Measurements from ENCODE around the gene NTRK3.

NTRK3 gene

DNA sequence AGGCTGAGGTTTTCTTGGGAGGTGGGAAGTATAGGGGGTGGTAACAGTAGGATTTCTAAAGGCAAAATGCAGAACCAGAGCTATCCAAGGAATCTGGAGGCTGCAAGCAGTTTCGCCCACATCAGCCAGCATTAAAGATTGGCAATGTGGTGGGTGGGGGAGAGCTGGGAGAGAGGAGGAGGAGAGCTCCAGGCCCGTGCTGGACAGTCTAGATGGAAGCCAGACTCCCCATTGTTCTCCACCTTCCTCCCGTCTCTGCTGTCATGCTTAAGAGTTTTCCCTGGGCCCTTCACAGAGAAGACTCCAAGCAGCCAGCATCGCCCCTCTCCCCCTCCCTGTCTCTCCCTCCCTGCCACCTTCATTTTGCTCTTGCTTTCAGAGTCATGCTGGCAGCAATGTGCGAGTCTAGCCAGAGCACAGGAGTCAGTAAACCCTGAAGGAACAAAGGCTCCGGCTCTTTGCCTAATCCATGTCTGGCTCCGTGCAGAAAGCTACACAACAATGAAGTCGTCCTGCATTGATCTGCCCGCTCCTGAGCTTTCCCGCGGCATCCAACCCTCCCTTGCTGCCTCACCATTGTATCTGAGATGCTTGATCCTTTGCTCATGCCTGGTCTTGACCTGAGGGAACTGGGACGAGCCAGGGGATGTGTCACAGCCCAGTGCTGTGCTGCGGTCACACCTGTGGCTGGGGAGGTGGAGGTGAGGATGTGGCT, 282.9 kb downstream of the NTRK3 start:
- TF ChIP-seq, protein P1, sequence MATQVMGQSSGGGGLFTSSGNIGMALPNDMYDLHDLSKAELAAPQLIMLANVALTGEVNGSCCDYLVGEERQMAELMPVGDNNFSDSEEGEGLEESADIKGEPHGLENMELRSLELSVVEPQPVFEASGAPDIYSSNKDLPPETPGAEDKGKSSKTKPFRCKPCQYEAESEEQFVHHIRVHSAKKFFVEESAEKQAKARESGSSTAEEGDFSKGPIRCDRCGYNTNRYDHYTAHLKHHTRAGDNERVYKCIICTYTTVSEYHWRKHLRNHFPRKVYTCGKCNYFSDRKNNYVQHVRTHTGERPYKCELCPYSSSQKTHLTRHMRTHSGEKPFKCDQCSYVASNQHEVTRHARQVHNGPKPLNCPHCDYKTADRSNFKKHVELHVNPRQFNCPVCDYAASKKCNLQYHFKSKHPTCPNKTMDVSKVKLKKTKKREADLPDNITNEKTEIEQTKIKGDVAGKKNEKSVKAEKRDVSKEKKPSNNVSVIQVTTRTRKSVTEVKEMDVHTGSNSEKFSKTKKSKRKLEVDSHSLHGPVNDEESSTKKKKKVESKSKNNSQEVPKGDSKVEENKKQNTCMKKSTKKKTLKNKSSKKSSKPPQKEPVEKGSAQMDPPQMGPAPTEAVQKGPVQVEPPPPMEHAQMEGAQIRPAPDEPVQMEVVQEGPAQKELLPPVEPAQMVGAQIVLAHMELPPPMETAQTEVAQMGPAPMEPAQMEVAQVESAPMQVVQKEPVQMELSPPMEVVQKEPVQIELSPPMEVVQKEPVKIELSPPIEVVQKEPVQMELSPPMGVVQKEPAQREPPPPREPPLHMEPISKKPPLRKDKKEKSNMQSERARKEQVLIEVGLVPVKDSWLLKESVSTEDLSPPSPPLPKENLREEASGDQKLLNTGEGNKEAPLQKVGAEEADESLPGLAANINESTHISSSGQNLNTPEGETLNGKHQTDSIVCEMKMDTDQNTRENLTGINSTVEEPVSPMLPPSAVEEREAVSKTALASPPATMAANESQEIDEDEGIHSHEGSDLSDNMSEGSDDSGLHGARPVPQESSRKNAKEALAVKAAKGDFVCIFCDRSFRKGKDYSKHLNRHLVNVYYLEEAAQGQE (IDR thresholded peaks at IDR 0.05; ENCODE audit: insufficient read depth in 1 of 2, low read depth in 2 of 2, low read length in 2 of 2), result no peak

DNA sequence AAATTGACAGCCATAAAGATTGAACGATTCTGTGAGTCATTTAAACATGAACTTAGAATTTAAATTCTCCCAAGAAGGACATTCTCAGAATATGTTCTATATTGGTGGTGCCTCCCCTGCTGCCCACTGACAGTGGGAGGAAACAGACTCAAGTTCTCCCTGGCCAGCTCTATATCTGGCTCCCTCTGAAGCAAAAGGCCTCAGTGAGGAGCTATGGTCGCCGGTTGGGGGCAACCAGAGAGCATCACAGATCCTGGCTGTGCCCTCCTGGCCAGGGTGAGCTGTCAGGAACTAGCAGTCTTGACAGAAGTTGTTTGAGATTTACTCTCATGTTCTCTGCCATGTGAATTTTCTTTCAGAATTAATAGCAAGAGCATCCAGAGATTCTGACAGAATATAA, 285.5 kb downstream of the NTRK3 start:
- TF ChIP-seq POLR2AphosphoS5 (IDR thresholded peaks at IDR 0.05; ENCODE audit: low read depth, low read length) (no peak), TAF1 (IDR thresholded peaks at IDR 0.05; ENCODE audit: borderline replicate concordance, insufficient read depth, low read length) (no peak), SIN3A (IDR thresholded peaks at IDR 0.05; ENCODE audit: borderline replicate concordance, insufficient read depth, low read length) (no peak), FOXP2 (optimal IDR thresholded peaks at IDR 0.05; ENCODE audit: borderline replicate concordance, extremely low read depth, extremely low read length, insufficient read depth) (no peak)
- TF ChIP-seq, protein P1 (IDR thresholded peaks at IDR 0.05; ENCODE audit: insufficient read depth in 1 of 2, low read depth in 2 of 2, low read length in 2 of 2), result no peak

DNA sequence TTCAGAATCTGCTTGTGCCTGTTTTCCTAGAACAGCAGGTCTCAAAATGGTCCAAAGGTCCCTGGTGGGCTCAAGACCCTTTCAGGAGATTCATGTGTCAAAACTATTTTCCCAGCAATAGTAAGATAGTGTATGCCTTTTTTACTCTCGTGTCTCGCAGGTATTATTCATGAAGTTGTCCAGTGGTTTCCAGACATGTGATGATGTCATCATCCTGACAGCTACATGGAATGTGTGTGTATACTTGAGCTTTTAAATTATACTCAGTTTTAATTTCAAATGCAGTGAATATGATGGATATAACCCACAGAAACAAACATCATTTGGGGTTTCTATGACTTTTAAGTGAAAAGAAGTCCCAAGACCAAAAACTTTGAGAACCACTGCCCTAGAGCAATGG, 288.6 kb downstream of the NTRK3 start:
- TF ChIP-seq FOXP2 (optimal IDR thresholded peaks at IDR 0.05; ENCODE audit: borderline replicate concordance, extremely low read depth, extremely low read length, insufficient read depth) (no peak), POLR2AphosphoS5 (IDR thresholded peaks at IDR 0.05; ENCODE audit: low read depth, low read length) (no peak), SIN3A (IDR thresholded peaks at IDR 0.05; ENCODE audit: borderline replicate concordance, insufficient read depth, low read length) (no peak), TAF1 (IDR thresholded peaks at IDR 0.05; ENCODE audit: borderline replicate concordance, insufficient read depth, low read length) (no peak)
- TF ChIP-seq, protein P1 (IDR thresholded peaks at IDR 0.05; ENCODE audit: insufficient read depth in 1 of 2, low read depth in 2 of 2, low read length in 2 of 2), result no peak

DNA sequence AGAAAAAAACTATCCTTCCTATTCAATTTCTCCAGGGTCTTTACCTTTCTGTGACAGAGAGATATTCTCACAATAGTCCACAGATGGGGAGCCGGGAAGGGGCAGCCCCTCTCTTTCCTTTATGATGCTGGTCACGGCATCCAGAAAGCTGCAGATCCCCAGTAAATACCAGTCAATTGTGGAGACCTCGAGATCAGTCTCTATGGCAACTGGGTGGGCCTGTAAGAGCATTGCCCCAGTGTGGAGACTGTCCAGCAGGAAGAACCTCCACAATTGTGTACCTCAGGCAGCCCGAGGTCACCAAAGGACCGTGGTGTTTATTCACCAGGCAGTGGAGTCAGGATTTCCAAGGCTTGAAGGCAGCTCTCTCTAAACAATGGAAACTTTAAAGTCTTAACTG, 291.2 kb downstream of the NTRK3 start:
- TF ChIP-seq, protein P1 (IDR thresholded peaks at IDR 0.05; ENCODE audit: insufficient read depth in 1 of 2, low read depth in 2 of 2, low read length in 2 of 2), result no peak
- no peak for TF ChIP-seq SIN3A (IDR thresholded peaks at IDR 0.05; ENCODE audit: borderline replicate concordance, insufficient read depth, low read length)
- TF ChIP-seq FOXP2 (optimal IDR thresholded peaks at IDR 0.05; ENCODE audit: borderline replicate concordance, extremely low read depth, extremely low read length, insufficient read depth), result no peak
- no peak for TF ChIP-seq TAF1 (IDR thresholded peaks at IDR 0.05; ENCODE audit: borderline replicate concordance, insufficient read depth, low read length)
- TF ChIP-seq POLR2AphosphoS5 (IDR thresholded peaks at IDR 0.05; ENCODE audit: low read depth, low read length), result no peak

DNA sequence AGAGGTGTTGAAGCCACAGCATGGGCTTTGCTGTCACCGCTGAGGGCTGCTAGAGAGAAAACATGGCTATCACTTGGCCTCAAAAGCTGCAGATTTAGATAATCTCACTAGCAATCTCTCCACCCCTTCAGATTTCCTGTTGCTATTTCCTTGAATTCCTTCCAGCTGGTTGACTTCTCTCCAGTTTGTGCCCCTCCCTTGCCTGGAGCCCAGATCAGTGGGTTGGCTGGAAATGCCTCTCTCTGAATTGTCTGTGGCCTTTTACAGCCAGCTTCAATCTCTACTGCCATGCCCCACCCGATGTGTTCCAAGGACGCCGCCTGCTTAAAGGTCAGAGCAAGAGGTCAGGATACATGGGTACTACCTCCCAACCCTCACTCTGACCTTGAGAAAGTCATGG, 294.1 kb downstream of the NTRK3 start:
- no peak for TF ChIP-seq FOXP2 (optimal IDR thresholded peaks at IDR 0.05; ENCODE audit: borderline replicate concordance, extremely low read depth, extremely low read length, insufficient read depth)
- TF ChIP-seq TAF1 (IDR thresholded peaks at IDR 0.05; ENCODE audit: borderline replicate concordance, insufficient read depth, low read length), result no peak
- TF ChIP-seq, protein P1 (IDR thresholded peaks at IDR 0.05; ENCODE audit: insufficient read depth in 1 of 2, low read depth in 2 of 2, low read length in 2 of 2), result no peak
- no peak for TF ChIP-seq POLR2AphosphoS5 (IDR thresholded peaks at IDR 0.05; ENCODE audit: low read depth, low read length)
- TF ChIP-seq SIN3A (IDR thresholded peaks at IDR 0.05; ENCODE audit: borderline replicate concordance, insufficient read depth, low read length), result no peak

Measured in PFSK-1 (cell line).